K562 (cell line): ENCODE measurements around the gene CDCA3. TPM values are rescaled to one million over a fixed set of nuclear protein-coding genes. Genes with fewer than 3 reads are reported as not detected.

Experiments
- FOSL1 ChIP-seq: fragments of 200-800 bp; sonication (Bioruptor generic); conservative IDR thresholded peaks from 2 replicates; pipeline ENCODE4 v1.6.1; 2016; ENCODE audit warnings: missing genetic modification characterization, missing compliant biosample characterization
- NFIC ChIP-seq: fragments of 450-650 bp; IDR thresholded peaks from 2 replicates; pipeline ENCODE4 v1.6.1; 2017; ENCODE audit warnings: mild to moderate bottlenecking, inconsistent platforms
- ZBTB40 ChIP-seq, 2 experiments: fragments of 450-650 bp in 1 of 2; sonication (generic) in 1 of 2; formaldehyde crosslinking in 1 of 2; IDR thresholded peaks; 2 replicates each; pipeline versions ENCODE4 v1.7.1 to v1.9.0; 2016 to 2022; ENCODE audit warnings: inconsistent platforms in 1 of 2, mild to moderate bottlenecking in 1 of 2, missing genetic modification reagents in 1 of 2
- polyA plus RNA-seq, 8 experiments: library from polyadenylated mRNA; depleted of rRNA in 4 of 8; stranded (reverse) in 5 of 8; unstranded in 3 of 8; fragments of >200 nt; fragmentation: Nextera tagmentation in 2 of 8; fragmentation: Illumina TruSeq in 1 of 8; extraction: Ambion mirVana in 2 of 8; extraction: Trizol in 1 of 8; gene quantifications; 2 replicates each; pipeline versions ENCODE4 v1.2.1 to v1.2.3, GENCODE V29; 2011 to 2014; ENCODE audit warnings: inconsistent platforms in 1 of 8, missing spikeins in 1 of 8
- total RNA-seq, 7 experiments: library from RNA; depleted of rRNA in 6 of 7; stranded (reverse); fragments of >200 nt in 6 of 7; fragmentation: Illumina TruSeq in 2 of 7; extraction: Trizol in 2 of 7; gene quantifications; 2 replicates each; pipeline versions ENCODE4 v1.2.1 to v1.2.3, GENCODE V29; 2011 to 2021; ENCODE audit warnings: low replicate concordance in 1 of 7

The CDCA3 gene
- total and polyA plus RNA-seq, 9 of the 15 experiments (the other 6 are each of a cell fraction or from before 2014, with no cell fraction given), result 24.2 to 80.8 (median 55.1) TPM

GRCh38 chr12:6899427-6899826, 48.3 kb upstream of the CDCA3 start (continued):
- TF ChIP-seq ZBTB40 (IDR thresholded peaks at IDR 0.05) (no peak), ZBTB40 (CRISPR knock-in tag; IDR thresholded peaks at IDR 0.05) (no peak), FOSL1 (tag) (no peak), NFIC (no peak)
